IMR-90 (cell line): ENCODE data around the gene WDR27. TPM values are rescaled to one million over a fixed set of nuclear protein-coding genes. Genes with fewer than 3 reads are reported as not detected.
A peak's percentile ranks its signal among the peaks of the same experiment; 100 is the strongest.

Source experiments
- ATAC-seq: fragments of 200-7000 bp; cut with Tn5 transposase; 2 replicates; pipeline ENCODE4 v1.9.1; 2020; ENCODE audit warnings: low read depth, mild to moderate bottlenecking, moderate library complexity
- BruUV-seq: library from RNA; stranded (reverse); fragments of 400-500 nt; replicated peaks from 2 replicates; lab custom pipeline; 2021; lab: Mats Ljungman, UMichigan
- CTCF ChIA-PET: fragments of 300-600 bp; formaldehyde crosslinking; extraction: SDS; loops from one replicate; lab custom pipeline; 2021; ENCODE audit warnings: antibody characterized with exemption; lab: Yijun Ruan, JAX
- POLR2A ChIA-PET: fragments of 300-600 bp; sonication (Branson Sonifier 250); formaldehyde crosslinking; loops from one replicate; lab custom pipeline; 2022; ENCODE audit warnings: antibody characterized with exemption; ENCODE audit not compliant: unreplicated experiment; lab: Charles Lee
- DNase-seq: peaks from one replicate; pipeline ENCODE4 v3.0.0; 2013
- H2AFZ ChIP-seq: replicated peaks from 2 replicates; pipeline ENCODE3; 2013; ENCODE audit warnings: low read length, mild to moderate bottlenecking; ENCODE audit not compliant: poor library complexity
- H2AK5ac ChIP-seq: 2 replicates; pipeline ENCODE4 v1.6.1; 2013; ENCODE audit warnings: low read depth, low read length, inconsistent platforms
- H2AK9ac ChIP-seq: replicated peaks from 2 replicates; pipeline ENCODE3; 2013; ENCODE audit warnings: mild to moderate bottlenecking, low read depth, low read length, moderate library complexity; ENCODE audit not compliant: poor library complexity
- H2BK120ac ChIP-seq: 2 replicates; pipeline ENCODE4 v1.6.1; 2013; ENCODE audit warnings: low read depth, low read length, inconsistent platforms
- H2BK15ac ChIP-seq: 3 replicates; pipeline ENCODE4 v1.6.1; 2013; ENCODE audit warnings: low read depth, low read length, inconsistent platforms
- H2BK20ac ChIP-seq: 2 replicates; pipeline ENCODE4 v1.6.1; 2013; ENCODE audit warnings: low read depth, mild to moderate bottlenecking, inconsistent platforms, low read length, moderate library complexity
- H2BK5ac ChIP-seq: 2 replicates; pipeline ENCODE4 v1.6.1; 2013; ENCODE audit warnings: mild to moderate bottlenecking, low read depth, low read length, inconsistent platforms; ENCODE audit not compliant: poor library complexity, severe bottlenecking
- H3K14ac ChIP-seq: replicated peaks from 2 replicates; pipeline ENCODE4 v1.6.1; 2013; ENCODE audit warnings: low read depth, low read length, inconsistent platforms
- H3K18ac ChIP-seq: 2 replicates; pipeline ENCODE4 v1.6.1; 2013; ENCODE audit warnings: low read depth, low read length, control low read depth
- H3K23ac ChIP-seq: 2 replicates; pipeline ENCODE4 v1.6.1; 2013; ENCODE audit warnings: low read depth, low read length, inconsistent platforms
- H3K27ac ChIP-seq: 2 replicates; pipeline ENCODE4 v1.5.1; 2013; ENCODE audit warnings: mild to moderate bottlenecking, control low read depth, low read length; ENCODE audit not compliant: insufficient read depth
- H3K27me3 ChIP-seq: 2 replicates; pipeline ENCODE4 v1.6.1; 2013; ENCODE audit warnings: low read length; ENCODE audit not compliant: control insufficient read depth, insufficient read depth
- H3K36me3 ChIP-seq: 2 replicates; pipeline ENCODE4 v1.6.1; 2013; ENCODE audit warnings: low read length, mixed read lengths; ENCODE audit not compliant: control insufficient read depth, insufficient read depth
- H3K4ac ChIP-seq: 2 replicates; pipeline ENCODE4 v1.6.1; 2013; ENCODE audit warnings: low read depth, low read length, inconsistent platforms
- H3K4me1 ChIP-seq: 2 replicates; pipeline ENCODE4 v1.6.1; 2013; ENCODE audit warnings: low read length, mixed read lengths; ENCODE audit not compliant: control insufficient read depth, insufficient read depth
- H3K4me2 ChIP-seq: 2 replicates; pipeline ENCODE4 v1.6.1; 2013; ENCODE audit warnings: low read depth, mild to moderate bottlenecking, control low read depth, low read length, moderate library complexity
- H3K4me3 ChIP-seq: 2 replicates; pipeline ENCODE4 v1.5.1; 2013; ENCODE audit warnings: low read depth, mild to moderate bottlenecking, control low read depth, low read length, moderate library complexity; ENCODE audit not compliant: insufficient read depth
- H3K56ac ChIP-seq: 2 replicates; pipeline ENCODE4 v1.6.1; 2013; ENCODE audit warnings: low read length, inconsistent platforms; ENCODE audit not compliant: insufficient read depth; ENCODE audit errors: extremely low read depth
- H3K79me1 ChIP-seq, 2 experiments: 2 replicates each; pipeline ENCODE4 v1.6.1; 2013; ENCODE audit warnings: low read length in 2 of 2, inconsistent platforms in 1 of 2, low read depth in 1 of 2
- H3K9ac ChIP-seq: 2 replicates; pipeline ENCODE4 v1.6.1; 2013; ENCODE audit warnings: low read depth, low read length, control low read depth
- H3K9me1 ChIP-seq: 2 replicates; pipeline ENCODE4 v1.6.1; 2013; ENCODE audit warnings: low read length, inconsistent platforms; ENCODE audit not compliant: insufficient read depth
- H3K9me3 ChIP-seq: 2 replicates; pipeline ENCODE4 v1.6.1; 2013; ENCODE audit warnings: low read length; ENCODE audit not compliant: control insufficient read depth, insufficient read depth
- H4K20me1 ChIP-seq: 2 replicates; pipeline ENCODE4 v1.6.1; 2013; ENCODE audit warnings: low read length, inconsistent platforms; ENCODE audit not compliant: insufficient read depth
- H4K5ac ChIP-seq: 2 replicates; pipeline ENCODE4 v1.6.1; 2013; ENCODE audit warnings: mild to moderate bottlenecking, low read depth, low read length, control low read depth
- H4K8ac ChIP-seq, 2 experiments: 2 replicates each; pipeline ENCODE4 v1.6.1; 2013; ENCODE audit warnings: low read depth in 2 of 2, low read length in 2 of 2, control low read depth in 1 of 2, inconsistent platforms in 1 of 2
- H4K91ac ChIP-seq: 2 replicates; pipeline ENCODE4 v1.6.1; 2013; ENCODE audit warnings: low read depth, low read length, inconsistent platforms; ENCODE audit not compliant: insufficient read depth
- BHLHE40 ChIP-seq: fragments of 150-350 bp; IDR thresholded peaks from 2 replicates; pipeline ENCODE4 v1.6.1; 2016; ENCODE audit warnings: mild to moderate bottlenecking, low read depth, low read length
- CEBPB ChIP-seq: IDR thresholded peaks from 2 replicates; pipeline ENCODE4 v1.6.1; 2012; ENCODE audit warnings: low read depth, low read length, improper control_type of control experiment
- MAZ ChIP-seq: IDR thresholded peaks from 2 replicates; pipeline ENCODE4 v1.6.1; 2012; ENCODE audit warnings: low read depth, mild to moderate bottlenecking, low read length, improper control_type of control experiment, moderate library complexity, borderline replicate concordance
- MXI1 ChIP-seq: IDR thresholded peaks from 2 replicates; pipeline ENCODE4 v1.6.1; 2012; ENCODE audit warnings: low read depth, mild to moderate bottlenecking, low read length, moderate library complexity, borderline replicate concordance
- NFE2L2 ChIP-seq: fragments of 150-350 bp; IDR thresholded peaks from 2 replicates; pipeline ENCODE4 v1.6.1; 2016; ENCODE audit warnings: low read depth, mild to moderate bottlenecking, low read length
- POLR2A ChIP-seq: IDR thresholded peaks from 2 replicates; pipeline ENCODE4 v1.6.1; 2012; ENCODE audit warnings: mild to moderate bottlenecking, low read depth, low read length
- RAD21 ChIP-seq: IDR thresholded peaks from 2 replicates; pipeline ENCODE4 v1.6.1; 2012; ENCODE audit warnings: low read length, improper control_type of control experiment
- RCOR1 ChIP-seq: IDR thresholded peaks from 2 replicates; pipeline ENCODE4 v1.6.1; 2012; ENCODE audit warnings: mild to moderate bottlenecking, low read length, improper control_type of control experiment; ENCODE audit not compliant: insufficient replicate concordance
- SMC3 ChIP-seq: fragments of 150-350 bp; IDR thresholded peaks from 2 replicates; pipeline ENCODE4 v1.6.1; 2016; ENCODE audit warnings: low read depth, mild to moderate bottlenecking, antibody characterized with exemption, low read length, moderate library complexity
- WGBS, 2 experiments: methylation state at CpG; one replicate each; pipeline versions ENCODE4 v1.1.5 to v1.1.7; 2013; ENCODE audit warnings: missing lambda C conversion rate in 2 of 2; ENCODE audit not compliant: insufficient read length in 1 of 2; ENCODE audit errors: extremely low coverage in 2 of 2; 5-methylcytosine and 5-hydroxymethylcytosine counted together
- dilution Hi-C: fragments of 300-500 bp; cut with HindIII; formaldehyde crosslinking; loops from one replicate; pipeline ENCODE4 v1.14.3; 2018; ENCODE audit warnings: low sequenced_read_pairs; ENCODE audit not compliant: unreplicated experiment
- in situ Hi-C: fragments of 300-500 bp; cut with MboI; formaldehyde crosslinking; loops from 3 replicates; pipeline ENCODE4 v1.14.3; 2019; ENCODE audit warnings: low sequenced_read_pairs, inconsistent platforms, mixed read lengths
- intact Hi-C: fragments of 100-400 bp; cut with micrococcal nuclease; formaldehyde crosslinking; loops from 2 replicates; pipeline ENCODE4 v1.10.0; 2022
- polyA plus RNA-seq, 3 experiments: library from polyadenylated mRNA; depleted of rRNA; stranded (reverse); fragments of >200 nt; gene quantifications; 2 replicates each; pipeline ENCODE4 v1.2.3, GENCODE V29; 2012; ENCODE audit warnings: low replicate concordance in 1 of 3
- total RNA-seq: library from RNA; depleted of rRNA; stranded (reverse); fragments of >200 nt; gene quantifications from 2 replicates; pipeline ENCODE4 v1.2.3, GENCODE V29; 2012
- TF ChIP-seq, protein P1 (sequence below): fragments of 150-350 bp; IDR thresholded peaks from 2 replicates; pipeline ENCODE4 v1.6.1; 2016; ENCODE audit warnings: low read depth, mild to moderate bottlenecking, low read length, moderate library complexity, borderline replicate concordance
- TF ChIP-seq, protein P2 (sequence below): fragments of 150-350 bp; IDR thresholded peaks from 2 replicates; pipeline ENCODE4 v1.6.1; 2017; ENCODE audit warnings: mild to moderate bottlenecking, antibody characterized with exemption, low read length, low read depth
- TF ChIP-seq, protein P3 (sequence below): conservative IDR thresholded peaks from 2 replicates; pipeline ENCODE4 v1.5.1; 2012; ENCODE audit warnings: mild to moderate bottlenecking, low read depth, low read length, improper control_type of control experiment

Gene WDR27
- total and polyA plus RNA-seq, 2 of the 4 experiments (the other 2 are of a cell fraction), result 7.0 to 18.5 TPM

DNA sequence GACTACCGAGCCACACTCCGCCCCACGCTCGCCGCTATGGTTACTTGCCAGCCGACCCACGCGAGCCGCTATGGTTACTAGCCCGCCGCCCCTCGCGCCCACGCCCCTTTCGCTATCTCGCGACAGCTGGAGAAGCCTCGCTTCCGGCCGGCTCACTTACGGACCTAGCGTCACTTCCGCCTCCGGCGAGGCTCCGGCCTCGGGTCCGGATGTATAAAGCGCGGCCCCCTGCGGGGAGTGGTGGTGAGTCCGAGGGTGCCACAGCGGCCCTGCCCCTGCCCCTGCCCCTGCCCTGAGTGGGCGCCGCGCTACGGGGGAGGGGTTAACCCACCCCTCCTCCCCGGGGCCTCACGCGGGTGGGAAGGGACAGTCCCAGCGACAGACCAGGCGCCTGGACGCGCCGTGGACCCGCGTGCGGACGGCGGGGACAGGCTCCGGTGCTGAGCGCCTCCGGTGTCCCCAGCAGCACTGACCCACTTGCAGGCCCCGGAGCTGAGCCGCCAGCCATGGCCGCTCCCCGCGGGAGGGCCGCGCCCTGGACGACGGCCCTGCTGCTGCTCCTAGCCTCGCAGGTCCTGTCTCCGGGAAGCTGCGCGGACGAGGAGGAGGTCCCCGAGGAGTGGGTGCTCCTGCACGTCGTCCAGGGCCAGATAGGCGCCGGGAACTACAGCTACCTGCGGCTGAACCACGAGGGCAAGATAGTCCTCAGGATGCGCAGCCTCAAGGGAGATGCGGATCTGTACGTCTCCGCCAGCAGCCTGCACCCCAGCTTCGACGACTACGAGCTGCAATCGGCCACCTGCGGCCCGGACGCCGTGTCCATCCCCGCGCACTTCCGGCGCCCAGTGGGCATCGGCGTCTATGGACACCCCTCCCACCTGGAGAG lies at the start of gene WDR27, which contains the start of gene C6orf120 (continued):
- TF ChIP-seq, protein P1, sequence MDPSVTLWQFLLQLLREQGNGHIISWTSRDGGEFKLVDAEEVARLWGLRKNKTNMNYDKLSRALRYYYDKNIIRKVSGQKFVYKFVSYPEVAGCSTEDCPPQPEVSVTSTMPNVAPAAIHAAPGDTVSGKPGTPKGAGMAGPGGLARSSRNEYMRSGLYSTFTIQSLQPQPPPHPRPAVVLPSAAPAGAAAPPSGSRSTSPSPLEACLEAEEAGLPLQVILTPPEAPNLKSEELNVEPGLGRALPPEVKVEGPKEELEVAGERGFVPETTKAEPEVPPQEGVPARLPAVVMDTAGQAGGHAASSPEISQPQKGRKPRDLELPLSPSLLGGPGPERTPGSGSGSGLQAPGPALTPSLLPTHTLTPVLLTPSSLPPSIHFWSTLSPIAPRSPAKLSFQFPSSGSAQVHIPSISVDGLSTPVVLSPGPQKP, result no peak
- TF ChIP-seq SMC3, result no peak
- TF ChIP-seq NFE2L2, result no peak
- peak; percentile 86 for TF ChIP-seq POLR2A

DNA sequence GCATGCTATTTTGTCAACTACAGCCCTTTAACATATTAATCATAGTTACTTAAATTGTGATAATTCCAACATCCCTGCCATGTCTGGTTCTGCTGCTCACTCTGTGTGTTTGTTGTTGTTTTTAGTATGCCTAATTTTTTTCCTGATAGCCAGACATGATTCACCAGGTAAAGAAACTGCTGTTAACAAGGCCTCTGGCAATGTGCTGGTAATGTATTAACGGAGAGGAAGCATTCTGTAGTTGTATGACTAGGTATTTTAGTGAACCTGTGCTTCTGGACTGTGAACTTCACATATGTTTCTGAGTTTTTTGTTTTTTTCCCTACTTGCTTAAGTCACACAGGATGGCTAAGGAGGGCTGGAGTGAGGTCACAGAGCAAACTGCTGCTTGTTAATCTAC lies 44.7 kb upstream of the WDR27 start:
- no TSS peak for BruUV-seq
- H2BK5ac ChIP-seq, result no peak overlapping the region
- ATAC-seq, result no peak
- no peaks in the 10 kb centered on the region for H4K20me1 ChIP-seq
- H3K23ac ChIP-seq, result no peak overlapping the region
- H3K9ac ChIP-seq, result no peak overlapping the region
- H3K4me2 ChIP-seq, result no peak overlapping the region
- H3K4me1 ChIP-seq, result no peaks in the 10 kb centered on the region
- peaks cover 1% of the 10 kb centered on the region; the same call in 1 of the 2 replicates for H3K27me3 ChIP-seq
- H4K5ac ChIP-seq, result no peak overlapping the region
- H2BK120ac ChIP-seq, result no peak overlapping the region
- no peak overlapping the region for H2AK5ac ChIP-seq
- H3K18ac ChIP-seq, result no peak overlapping the region
- DNase-seq, result no peak
- CTCF ChIA-PET, result interaction anchor here (1.3 kb wide), 1 partner anchor 33 kb away, joined by 3 read pairs; no protein-coding TSS in a partner anchor
- H3K4ac ChIP-seq, result no peak overlapping the region
- H3K9me1 ChIP-seq, result no peaks in the 10 kb centered on the region
- H3K14ac ChIP-seq, result no peak overlapping the region
- no peaks in the 10 kb centered on the region for H3K9me3 ChIP-seq
- dilution Hi-C loops (no loop called here), in situ Hi-C loops (no loop called here), intact Hi-C loops (no loop called here)
- no peak overlapping the region for H4K8ac ChIP-seq
- H2BK15ac ChIP-seq, result no peak overlapping the region
- H2AK9ac ChIP-seq, result no peak overlapping the region
- H2BK20ac ChIP-seq, result no peak overlapping the region
- no peak overlapping the region for H3K56ac ChIP-seq
- H3K27ac ChIP-seq, result no peak overlapping the region
- no peaks in the 10 kb centered on the region for H3K36me3 ChIP-seq
- POLR2A ChIA-PET, result no interaction called here
- H4K91ac ChIP-seq, result no peak overlapping the region
- WGBS, 2 experiments, result no CpG with 5 or more reads among the region's 1 CpG
- H3K79me1 ChIP-seq, result peaks cover 9 to 13% of the 10 kb centered on the region in 2 experiments
- H2AFZ ChIP-seq, result no peak overlapping the region
- H3K4me3 ChIP-seq, result no peak overlapping the region
- TF ChIP-seq, protein P2, sequence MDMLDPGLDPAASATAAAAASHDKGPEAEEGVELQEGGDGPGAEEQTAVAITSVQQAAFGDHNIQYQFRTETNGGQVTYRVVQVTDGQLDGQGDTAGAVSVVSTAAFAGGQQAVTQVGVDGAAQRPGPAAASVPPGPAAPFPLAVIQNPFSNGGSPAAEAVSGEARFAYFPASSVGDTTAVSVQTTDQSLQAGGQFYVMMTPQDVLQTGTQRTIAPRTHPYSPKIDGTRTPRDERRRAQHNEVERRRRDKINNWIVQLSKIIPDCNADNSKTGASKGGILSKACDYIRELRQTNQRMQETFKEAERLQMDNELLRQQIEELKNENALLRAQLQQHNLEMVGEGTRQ, result no peak
- TF ChIP-seq, protein P3, sequence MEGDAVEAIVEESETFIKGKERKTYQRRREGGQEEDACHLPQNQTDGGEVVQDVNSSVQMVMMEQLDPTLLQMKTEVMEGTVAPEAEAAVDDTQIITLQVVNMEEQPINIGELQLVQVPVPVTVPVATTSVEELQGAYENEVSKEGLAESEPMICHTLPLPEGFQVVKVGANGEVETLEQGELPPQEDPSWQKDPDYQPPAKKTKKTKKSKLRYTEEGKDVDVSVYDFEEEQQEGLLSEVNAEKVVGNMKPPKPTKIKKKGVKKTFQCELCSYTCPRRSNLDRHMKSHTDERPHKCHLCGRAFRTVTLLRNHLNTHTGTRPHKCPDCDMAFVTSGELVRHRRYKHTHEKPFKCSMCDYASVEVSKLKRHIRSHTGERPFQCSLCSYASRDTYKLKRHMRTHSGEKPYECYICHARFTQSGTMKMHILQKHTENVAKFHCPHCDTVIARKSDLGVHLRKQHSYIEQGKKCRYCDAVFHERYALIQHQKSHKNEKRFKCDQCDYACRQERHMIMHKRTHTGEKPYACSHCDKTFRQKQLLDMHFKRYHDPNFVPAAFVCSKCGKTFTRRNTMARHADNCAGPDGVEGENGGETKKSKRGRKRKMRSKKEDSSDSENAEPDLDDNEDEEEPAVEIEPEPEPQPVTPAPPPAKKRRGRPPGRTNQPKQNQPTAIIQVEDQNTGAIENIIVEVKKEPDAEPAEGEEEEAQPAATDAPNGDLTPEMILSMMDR, result no peak
- TF ChIP-seq RCOR1, result no peak
- TF ChIP-seq NFE2L2, result no peak
- TF ChIP-seq RAD21, result no peak
- TF ChIP-seq MAZ, result no peak
- TF ChIP-seq MXI1, result no peak
- TF ChIP-seq BHLHE40, result no peak
- TF ChIP-seq CEBPB, result no peak
- no peak for TF ChIP-seq SMC3
